CD4-positive, alpha-beta T cell (primary cell): ENCODE measurements around the gene UBA6. TPM values are rescaled to one million over a fixed set of nuclear protein-coding genes. Genes with fewer than 3 reads are reported as not detected.

Source experiments
- ATAC-seq: fragments of 200-7000 bp; cut with Tn5 transposase; one replicate; pipeline ENCODE4 v1.10.0; 2022; ENCODE audit warnings: mild to moderate bottlenecking; ENCODE audit not compliant: poor library complexity
- CTCF ChIA-PET: fragments of 350-600 bp; sonication (Branson Sonifier 250); formaldehyde crosslinking; loops from one replicate; lab custom pipeline; 2021; ENCODE audit warnings: antibody characterized with exemption, inconsistent platforms; lab: Charles Lee
- POLR2A ChIA-PET: fragments of 350-600 bp; sonication (Branson Sonifier 250); formaldehyde crosslinking; loops from one replicate; lab custom pipeline; 2021; ENCODE audit warnings: antibody characterized with exemption, inconsistent platforms; lab: Charles Lee
- DNase-seq, 14 experiments: peaks; one replicate each; pipeline ENCODE4 v3.0.0-alpha.2; 2013 to 2020; ENCODE audit warnings: mixed read lengths in 2 of 14
- H3K27ac ChIP-seq, 2 donors: one replicate each; pipeline versions ENCODE4 v1.5.1 to v1.7.0; 2013; ENCODE audit warnings: low read length in 2 of 2, low read depth in 1 of 2, mild to moderate bottlenecking in 1 of 2
- H3K27me3 ChIP-seq, 2 experiments: 1 replicate in 1 of 2; 2 replicates in 1 of 2; pipeline versions ENCODE4 v1.6.1 to v1.7.0; 2013; ENCODE audit warnings: low read length in 2 of 2, control low read depth in 1 of 2, mild to moderate bottlenecking in 1 of 2, moderate library complexity in 1 of 2; ENCODE audit not compliant: insufficient read depth in 2 of 2, control insufficient read depth in 1 of 2
- H3K36me3 ChIP-seq: one replicate; pipeline ENCODE4 v1.6.1; 2013; ENCODE audit warnings: low read length, control low read depth; ENCODE audit not compliant: insufficient read depth
- H3K4me1 ChIP-seq: one replicate; pipeline ENCODE4 v1.6.1; 2013; ENCODE audit warnings: low read length, control low read depth; ENCODE audit not compliant: insufficient read depth
- H3K4me3 ChIP-seq: one replicate; pipeline ENCODE4 v1.5.1; 2013; ENCODE audit warnings: mild to moderate bottlenecking, low read length, moderate library complexity
- H3K9me3 ChIP-seq, 2 experiments: 1 replicate in 1 of 2; 2 replicates in 1 of 2; pipeline versions ENCODE4 v1.6.1 to v1.7.0; 2013; ENCODE audit warnings: low read length in 2 of 2, mild to moderate bottlenecking in 2 of 2, control low read depth in 1 of 2, moderate library complexity in 1 of 2; ENCODE audit not compliant: control insufficient read depth in 1 of 2, insufficient read depth in 1 of 2
- H3K27ac Mint-ChIP-seq: one replicate; pipeline ENCODE4 v1.8.0; 2020; ENCODE audit warnings: mixed read lengths
- H3K27me3 Mint-ChIP-seq: one replicate; pipeline ENCODE4 v1.8.0; 2021; ENCODE audit warnings: mixed read lengths
- H3K36me3 Mint-ChIP-seq: one replicate; pipeline ENCODE4 v1.8.0; 2021; ENCODE audit warnings: low read depth, mixed read lengths
- H3K4me1 Mint-ChIP-seq: one replicate; pipeline ENCODE4 v1.8.0; 2021; ENCODE audit warnings: low read depth, mixed read lengths
- H3K4me3 Mint-ChIP-seq: one replicate; pipeline ENCODE4 v1.8.0; 2020; ENCODE audit warnings: mild to moderate bottlenecking, mixed read lengths
- H3K9me3 Mint-ChIP-seq: one replicate; pipeline ENCODE4 v1.8.0; 2020; ENCODE audit warnings: mixed read lengths
- CTCF ChIP-seq: fragments of 200-600 bp; IDR thresholded peaks from one replicate; pipeline ENCODE4 v1.8.0; 2022; ENCODE audit warnings: antibody characterized with exemption, mild to moderate bottlenecking
- intact Hi-C, 2 experiments: fragments of 100-400 bp; cut with DNase I in 1 of 2; cut with micrococcal nuclease in 1 of 2; formaldehyde crosslinking; loops; one replicate each; pipeline versions ENCODE4 v1.15.1 to v1.9.0; 2023 to 2025; cut with DNase I, micrococcal nuclease
- total RNA-seq, 174 experiments: library from RNA in 2 of 174; stranded (reverse) in 2 of 174; gene quantifications; one replicate each; pipeline ENCODE4 v1.2.3 and lab custom pipeline; 2021 to 2026

UBA6 gene
- total RNA-seq, 2 experiments from 2014 or later: 33.4 to 45.5 TPM

GRCh38 chr4:67725981-67726380 is 25.0 kb upstream of the UBA6 start:
- Histone ChIP-seq H3K27me3 (no peaks in the 10 kb centered on the region), H3K4me1 (no peaks in the 10 kb centered on the region), H3K36me3 (peaks cover 7% of the 10 kb centered on the region), H3K27ac (no peak overlapping the region), H3K9me3 (peaks cover 0 to 4% of the 10 kb centered on the region in 2 experiments), H3K4me3 (no peak overlapping the region)
- POLR2A ChIA-PET: no interaction called here
- intact Hi-C loops: no loop called here
- H3K27ac Mint-ChIP-seq: no peak overlapping the region
- DNase-seq: no peak
- no peaks in the 10 kb centered on the region for H3K27me3 Mint-ChIP-seq
- TF ChIP-seq CTCF: no peak
- CTCF ChIA-PET: no interaction called here
- peaks cover 15% of the 10 kb centered on the region for H3K36me3 Mint-ChIP-seq
- no peaks in the 10 kb centered on the region for H3K4me1 Mint-ChIP-seq
- H3K4me3 Mint-ChIP-seq: no peak overlapping the region
- H3K9me3 Mint-ChIP-seq: peaks cover 2% of the 10 kb centered on the region
- no peak for ATAC-seq

- POLR2A ChIA-PET: no interaction called here
Observed at GRCh38 chr4:67725132-67725531, 24.2 kb upstream of the UBA6 start.

GRCh38 chr4:67723949-67724348 is 23.0 kb upstream of the UBA6 start:
- peaks cover 0 to 4% of the 10 kb centered on the region in 2 experiments for H3K9me3 ChIP-seq
- TF ChIP-seq CTCF: no peak
- ATAC-seq (no peak), DNase-seq (no peak)
- peaks cover 15% of the 10 kb centered on the region for H3K36me3 Mint-ChIP-seq
- intact Hi-C loops: no loop called here
- H3K27ac Mint-ChIP-seq: no peak overlapping the region
- H3K27me3 Mint-ChIP-seq: no peaks in the 10 kb centered on the region
- no peak overlapping the region for H3K4me3 ChIP-seq
- no peaks in the 10 kb centered on the region for H3K4me1 Mint-ChIP-seq
- CTCF ChIA-PET: no interaction called here
- H3K9me3 Mint-ChIP-seq: peaks cover 2% of the 10 kb centered on the region
- no peak overlapping the region for H3K27ac ChIP-seq
- no peaks in the 10 kb centered on the region for H3K4me1 ChIP-seq
- POLR2A ChIA-PET: no interaction called here
- H3K36me3 ChIP-seq: no peaks in the 10 kb centered on the region
- H3K4me3 Mint-ChIP-seq: no peak overlapping the region
- H3K27me3 ChIP-seq: no peaks in the 10 kb centered on the region

More at GRCh38 chr4:67725132-67725531, 24.2 kb upstream of the UBA6 start:
- no peak overlapping the region for H3K27ac Mint-ChIP-seq
- no peak for DNase-seq
- peaks cover 2% of the 10 kb centered on the region for H3K9me3 Mint-ChIP-seq
- no peak for TF ChIP-seq CTCF
- ATAC-seq: no peak
- peaks cover 0 to 4% of the 10 kb centered on the region in 2 experiments for H3K9me3 ChIP-seq
- no peak overlapping the region for H3K4me3 ChIP-seq
- H3K4me1 ChIP-seq: no peaks in the 10 kb centered on the region
- no peak overlapping the region for H3K27ac ChIP-seq
- intact Hi-C loops: no loop called here
- H3K4me1 Mint-ChIP-seq: no peaks in the 10 kb centered on the region
- H3K27me3 ChIP-seq: no peaks in the 10 kb centered on the region
- CTCF ChIA-PET: no interaction called here
- no peak overlapping the region for H3K4me3 Mint-ChIP-seq
- H3K27me3 Mint-ChIP-seq: no peaks in the 10 kb centered on the region
- peaks cover 20% of the 10 kb centered on the region for H3K36me3 Mint-ChIP-seq
- peaks cover 7% of the 10 kb centered on the region for H3K36me3 ChIP-seq
